Umbilical cord (tissue), 2 donors: ENCODE results near the gene TOMM40L. TPM values are rescaled to one million over a fixed set of nuclear protein-coding genes. Genes with fewer than 3 reads are reported as not detected.

Source experiments
- DNase-seq: peaks from one replicate; pipeline ENCODE4 v3.0.0-alpha.2; 2015; ENCODE audit warnings: low spot score
- total RNA-seq: library from RNA; depleted of rRNA; stranded (reverse); fragments of >200 nt; gene quantifications from one replicate; pipeline ENCODE4 v1.2.3, GENCODE V29; 2014; ENCODE audit warnings: low replicate concordance; ENCODE audit not compliant: insufficient read depth

The TOMM40L gene
- total RNA-seq, 1 donor from 2014 or later, result 7.5 TPM

DNA sequence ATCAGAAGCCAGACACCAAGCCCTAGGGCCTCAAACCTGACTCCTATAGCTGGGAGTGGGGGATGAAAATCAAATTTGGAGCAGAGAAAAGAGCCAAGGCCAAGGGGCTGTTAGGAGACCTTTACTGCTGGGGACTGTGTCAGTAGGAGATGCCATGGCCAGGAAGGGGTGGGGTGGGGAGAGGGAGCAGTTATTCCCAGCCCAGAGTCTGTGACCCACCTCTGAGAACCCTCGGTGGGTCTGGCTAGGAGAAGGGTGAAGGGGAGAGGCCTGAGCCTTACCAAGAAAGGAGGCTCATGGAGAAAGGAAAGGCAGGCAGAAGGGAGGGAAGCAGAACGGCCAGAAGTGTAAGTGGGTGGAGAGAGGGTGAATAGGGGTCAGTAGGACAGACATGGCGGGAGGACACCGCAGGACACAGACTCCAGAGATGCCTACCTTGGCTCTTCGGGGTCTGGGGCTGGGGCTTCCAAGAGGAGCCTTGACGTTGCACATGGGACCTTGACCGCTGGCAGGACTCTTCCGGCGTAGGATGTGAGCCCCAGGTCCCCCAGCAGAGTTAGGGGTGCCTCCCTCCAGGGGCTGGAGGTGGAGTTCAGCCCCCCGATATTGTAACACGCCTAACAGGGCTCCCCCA lies 28.2 kb upstream of the TOMM40L start:
- peak; percentile 25 for DNase-seq

DNA sequence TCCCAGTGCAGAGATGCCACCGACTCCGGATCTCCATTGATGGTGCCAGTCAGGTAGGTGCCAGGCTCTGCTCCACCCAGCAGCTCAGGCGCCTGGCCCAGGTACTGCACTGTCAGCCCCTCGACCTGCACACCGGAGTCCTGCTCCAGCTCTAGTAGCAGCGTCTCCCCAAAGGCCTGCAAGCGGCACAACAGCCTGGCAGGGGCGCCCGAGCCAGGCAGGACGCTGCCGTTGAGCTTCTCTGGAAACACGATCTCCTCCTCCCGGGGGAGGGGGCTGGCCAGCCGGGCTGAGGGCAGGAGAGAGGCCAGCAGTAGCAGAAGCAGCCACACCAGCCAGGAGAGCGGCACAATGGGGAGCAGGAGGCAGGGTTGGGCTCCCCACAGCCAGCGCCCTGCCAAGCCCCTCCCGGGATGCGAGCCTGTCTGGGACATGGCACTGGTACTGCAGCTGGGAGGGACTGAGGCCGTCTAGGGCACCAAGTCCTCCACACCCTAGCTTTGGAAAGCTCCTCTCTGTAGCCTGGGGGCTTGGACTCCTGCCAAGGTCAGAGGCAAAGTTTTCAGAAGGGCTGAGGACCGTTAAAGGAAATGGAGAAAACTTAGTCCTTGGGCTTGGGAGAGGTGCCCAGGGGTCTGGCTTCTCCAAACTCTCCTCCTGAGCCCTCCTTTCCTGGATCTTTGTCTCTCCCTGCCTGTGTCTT lies 27.5 kb upstream of the TOMM40L start:
- peak; percentile 75 for DNase-seq

DNA sequence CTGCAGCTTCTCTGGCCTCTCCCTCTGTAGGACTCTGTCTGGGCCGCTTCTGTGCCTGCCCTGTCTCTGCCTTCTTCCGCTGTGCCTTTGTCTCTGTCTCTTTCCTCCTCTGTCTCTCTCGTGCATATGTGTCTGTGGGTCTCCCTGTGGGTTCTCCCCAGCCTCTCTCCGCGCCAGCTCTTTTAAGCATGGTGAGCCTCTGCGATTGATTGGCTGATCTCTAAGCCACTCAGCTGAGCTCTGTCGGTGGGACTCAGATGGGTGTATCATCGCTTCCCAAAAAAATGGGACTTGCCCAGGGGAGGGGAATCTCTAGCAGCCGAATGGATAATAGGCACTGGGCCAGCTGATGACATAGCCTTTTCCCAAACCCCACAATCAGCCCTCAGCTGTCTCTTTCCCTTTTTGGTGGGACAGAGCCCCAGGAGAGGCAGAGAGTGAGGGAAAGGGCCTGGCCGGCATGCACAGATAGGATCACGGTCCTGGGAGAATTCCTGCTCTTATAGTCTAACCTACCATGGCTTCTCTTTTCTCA lies 26.9 kb upstream of the TOMM40L start, which contains the start of gene ADAMTS4:
TSS of gene ADAMTS4 (minus strand) at position 158 of the 535 bp plus-strand sequence. CDS start 427 bp downstream, outside the sequence.
- DNase-seq, result peak; percentile 95

DNA sequence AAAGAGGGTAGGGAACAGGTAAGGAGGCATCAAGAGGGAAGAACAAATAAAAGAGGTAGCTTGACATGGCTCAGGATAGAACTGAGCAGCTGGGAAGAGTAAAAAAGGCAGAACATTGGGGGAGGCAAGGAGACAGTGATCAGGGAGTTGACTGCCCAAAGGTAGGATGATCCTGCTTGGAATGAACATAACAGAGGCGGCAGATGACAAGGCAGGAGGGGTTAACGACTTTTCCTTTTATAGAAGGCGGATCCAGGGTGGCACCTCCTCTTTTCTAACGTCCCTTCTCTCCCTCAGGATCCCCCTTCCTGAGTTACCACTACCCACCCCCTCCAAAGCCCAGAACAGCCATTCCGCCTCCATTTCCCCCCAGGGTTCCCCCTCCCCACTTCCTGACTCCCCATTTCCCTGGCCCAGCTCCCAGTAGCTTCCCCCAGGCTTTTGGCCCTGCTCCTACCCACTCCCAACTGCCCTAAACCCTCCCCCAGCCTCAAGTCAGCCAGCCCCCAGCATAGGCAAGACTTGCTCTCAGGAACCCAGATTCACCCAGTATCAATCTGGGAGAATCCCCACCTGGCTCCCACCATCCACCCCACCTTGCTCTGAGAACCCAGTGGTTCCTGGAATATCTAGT lies 26.2 kb upstream of the TOMM40L start:
- DNase-seq, result no peak

DNA sequence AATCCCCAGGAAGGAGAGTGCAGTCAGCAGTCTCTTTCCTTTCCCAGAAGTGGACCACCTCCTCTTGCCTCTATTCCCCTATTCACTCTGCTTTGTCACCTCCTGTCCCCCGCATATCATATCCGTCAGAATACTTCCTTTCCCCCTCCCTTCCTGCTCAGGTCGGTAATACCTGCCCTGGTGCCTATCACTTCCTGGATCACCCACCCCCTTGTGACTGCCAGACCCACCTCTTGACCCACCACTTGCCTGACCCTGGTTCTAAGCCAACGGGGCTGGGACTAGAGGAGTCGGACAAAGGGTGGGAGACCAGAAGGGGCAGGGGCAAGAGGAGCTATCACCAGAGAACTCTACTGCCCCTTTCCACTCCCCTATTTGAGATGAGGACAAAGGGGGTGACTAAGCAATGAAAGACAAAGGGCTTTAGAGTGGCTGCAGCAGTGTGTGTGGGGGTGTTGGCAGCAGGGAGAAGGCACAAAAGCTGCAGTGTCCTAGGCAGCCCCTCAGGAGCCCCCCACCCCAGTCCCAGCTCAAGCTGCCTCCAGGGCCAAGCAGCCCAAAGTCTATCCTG lies 25.4 kb upstream of the TOMM40L start:
- no peak for DNase-seq

DNA sequence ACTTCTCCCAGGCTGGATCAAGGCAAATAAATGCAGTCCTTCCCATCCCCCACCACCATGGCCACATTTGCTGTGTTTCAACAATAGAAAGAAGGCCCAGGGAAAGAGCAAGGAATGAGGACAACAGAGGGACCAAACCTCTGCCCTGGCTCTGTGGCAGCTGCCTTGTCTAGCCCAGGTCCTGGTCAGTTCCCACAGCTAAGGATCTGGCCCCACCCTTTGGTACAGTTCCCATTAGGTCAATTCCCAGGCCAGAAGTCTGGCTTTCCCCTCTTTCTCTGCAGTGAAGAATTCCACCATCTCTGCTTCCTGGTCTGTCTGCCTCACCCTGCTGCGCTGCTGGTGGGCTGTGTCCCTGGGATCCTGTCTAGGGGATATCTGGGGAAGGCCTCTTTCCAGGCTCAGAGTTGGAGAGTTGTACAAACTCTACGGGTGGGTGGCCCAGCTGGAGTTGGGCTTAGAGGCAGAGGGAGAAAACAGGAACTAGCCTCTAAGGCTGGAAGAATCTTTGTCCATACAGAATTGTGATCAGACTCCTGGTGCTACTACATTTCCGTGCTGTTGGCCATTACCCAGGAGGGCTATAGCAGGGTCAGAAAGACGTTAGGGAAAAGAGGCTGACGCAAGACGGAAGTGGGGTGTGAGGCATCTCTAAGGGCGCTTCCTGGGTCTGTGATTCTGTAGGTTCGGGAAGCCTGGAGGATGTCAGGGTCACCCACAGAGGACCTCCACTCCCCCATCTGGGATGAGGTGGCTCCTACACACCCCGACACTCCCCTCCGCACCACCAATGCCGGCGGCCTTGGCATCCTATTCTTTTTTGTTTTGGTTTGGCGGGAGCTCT lies 24.6 kb upstream of the TOMM40L start:
- DNase-seq, result peak; percentile 68

DNA sequence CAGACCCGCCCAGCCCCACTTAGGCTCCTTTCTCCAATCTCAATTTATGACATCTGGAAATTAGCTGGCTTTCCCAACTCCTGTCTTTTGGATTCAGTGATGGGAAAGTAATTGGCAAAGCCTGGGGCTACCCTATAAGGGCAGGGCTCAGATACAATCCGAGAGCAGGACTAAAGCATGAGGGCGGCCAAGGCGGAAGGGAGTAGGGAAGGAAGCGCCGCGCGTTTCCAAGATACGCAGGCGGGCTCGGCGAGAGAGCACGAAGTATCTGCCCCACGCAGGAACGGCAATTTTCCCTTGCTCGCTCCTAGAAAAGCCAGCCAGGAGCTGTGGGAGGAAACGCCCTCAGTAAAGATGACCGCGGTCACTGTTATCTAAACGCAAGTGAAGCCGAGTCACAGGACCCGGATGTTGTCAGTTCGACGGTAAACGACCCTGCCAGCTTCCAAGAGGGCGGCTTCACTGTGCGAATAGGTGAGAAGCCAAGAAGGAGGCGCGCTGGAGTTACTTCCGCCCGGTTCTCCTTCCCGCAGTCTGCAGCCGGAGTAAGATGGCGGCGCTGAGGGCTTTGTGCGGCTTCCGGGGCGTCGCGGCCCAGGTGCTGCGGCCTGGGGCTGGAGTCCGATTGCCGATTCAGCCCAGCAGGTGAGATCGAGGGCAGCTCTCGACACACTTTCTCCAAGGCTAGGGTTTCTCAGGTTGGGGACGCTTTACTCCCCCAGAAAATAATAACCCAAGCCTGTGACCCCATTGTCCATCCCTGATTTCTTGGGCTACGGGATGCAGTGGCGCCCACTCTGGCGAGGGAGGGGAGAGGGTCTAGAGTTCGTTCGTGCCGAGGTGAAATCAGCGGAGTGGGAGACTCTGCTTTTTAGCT lies 23.8 kb upstream of the TOMM40L start, which contains the start of gene NDUFS2:
TSS of gene NDUFS2 (plus strand) at position 532 of the 877 bp plus-strand sequence. CDS start at position 551, 19 bp downstream.
- peak; percentile 100 for DNase-seq

DNA sequence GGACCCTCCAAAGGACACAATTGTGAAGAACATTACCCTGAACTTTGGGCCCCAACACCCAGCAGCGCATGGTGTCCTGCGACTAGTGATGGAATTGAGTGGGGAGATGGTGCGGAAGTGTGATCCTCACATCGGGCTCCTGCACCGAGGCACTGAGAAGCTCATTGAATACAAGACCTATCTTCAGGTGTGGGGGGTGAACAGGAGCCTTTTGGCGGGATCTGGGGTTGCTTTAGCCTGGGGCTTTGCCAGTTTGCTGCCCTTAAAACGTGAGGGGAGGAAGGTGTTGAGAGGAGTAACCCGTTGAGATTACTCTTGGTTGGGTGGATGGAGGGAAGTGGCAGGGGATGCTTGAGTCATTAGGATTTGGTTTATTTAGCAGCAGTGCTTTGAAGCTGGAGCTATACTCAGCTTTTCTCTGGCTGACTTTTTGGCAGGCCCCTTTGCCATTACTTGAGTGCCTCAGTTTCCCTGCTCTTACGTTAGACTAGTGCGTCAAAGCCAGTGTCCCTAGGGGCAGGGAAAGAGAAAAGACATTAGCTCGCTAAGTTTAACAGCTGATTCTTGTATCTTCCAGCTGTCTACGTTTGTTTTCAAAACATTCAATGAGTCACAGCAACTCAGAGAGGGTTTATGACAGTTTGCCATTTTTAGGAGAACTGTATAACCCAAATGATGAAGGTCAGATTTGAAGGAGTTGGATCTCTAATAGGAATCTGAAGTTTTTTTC lies 19.3 kb upstream of the TOMM40L start:
- DNase-seq, result no peak

DNA sequence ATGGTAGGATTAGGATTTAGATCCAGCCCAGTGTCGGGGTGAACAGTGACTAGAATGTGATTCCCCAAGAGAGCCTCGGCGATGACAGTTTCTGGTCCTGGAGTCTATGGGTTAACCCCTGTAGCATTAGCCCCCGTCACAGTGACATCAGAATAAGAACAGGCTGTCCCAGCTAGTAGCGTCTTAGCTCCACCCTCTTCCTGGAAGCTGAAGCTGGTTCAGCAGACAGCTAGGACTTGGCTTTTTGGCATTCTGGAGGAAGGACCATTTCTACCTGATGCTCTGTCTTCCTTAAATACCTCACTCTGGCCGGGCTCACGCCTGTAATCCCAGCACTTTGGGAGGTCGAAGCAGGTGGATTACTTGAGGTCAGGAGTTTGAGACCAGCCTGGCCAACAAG lies 18.7 kb upstream of the TOMM40L start:
- DNase-seq, result no peak

DNA sequence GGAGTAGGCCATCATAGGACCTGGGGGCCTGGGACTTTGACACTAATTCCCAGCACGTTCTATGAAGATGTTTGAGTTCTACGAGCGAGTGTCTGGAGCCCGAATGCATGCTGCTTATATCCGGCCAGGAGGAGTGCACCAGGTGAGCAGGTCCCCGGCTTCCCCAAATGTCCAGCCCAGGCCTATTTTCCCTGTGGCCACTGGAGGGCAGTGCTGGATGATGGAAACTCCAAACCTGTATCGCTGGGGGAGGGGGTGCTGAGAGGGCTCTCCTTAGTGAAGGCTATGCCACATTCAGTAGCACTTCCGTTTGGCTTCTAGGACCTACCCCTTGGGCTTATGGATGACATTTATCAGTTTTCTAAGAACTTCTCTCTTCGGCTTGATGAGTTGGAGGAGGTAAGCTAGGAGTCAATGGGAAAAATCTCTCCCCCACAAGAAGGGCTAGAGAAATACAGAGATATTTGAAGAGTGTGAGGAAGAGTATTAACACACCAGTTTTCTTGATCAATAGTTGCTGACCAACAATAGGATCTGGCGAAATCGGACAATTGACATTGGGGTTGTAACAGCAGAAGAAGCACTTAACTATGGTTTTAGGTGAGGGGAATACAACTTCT lies 16.0 kb upstream of the TOMM40L start:
- DNase-seq, result peak; percentile 69

DNA sequence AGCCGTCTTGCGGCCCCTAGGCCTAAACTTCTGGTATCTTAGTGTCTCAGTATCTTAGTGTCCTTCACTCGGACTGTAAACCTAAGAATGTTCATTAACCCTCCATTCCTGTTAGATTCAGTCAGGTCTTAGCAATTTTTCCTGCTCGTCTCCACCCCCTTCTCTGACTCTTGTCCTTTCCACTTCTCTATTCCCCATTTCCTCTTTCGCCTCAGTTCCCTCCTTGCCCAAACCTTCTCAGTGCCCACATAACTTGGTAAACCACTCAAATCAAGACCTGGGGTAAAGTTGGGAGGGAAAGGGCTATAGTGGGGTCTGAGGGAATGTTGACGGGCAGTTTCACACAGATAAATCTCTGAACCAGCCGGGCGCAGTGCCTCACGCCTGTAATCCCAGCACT lies 11.5 kb upstream of the TOMM40L start:
- no peak for DNase-seq

DNA sequence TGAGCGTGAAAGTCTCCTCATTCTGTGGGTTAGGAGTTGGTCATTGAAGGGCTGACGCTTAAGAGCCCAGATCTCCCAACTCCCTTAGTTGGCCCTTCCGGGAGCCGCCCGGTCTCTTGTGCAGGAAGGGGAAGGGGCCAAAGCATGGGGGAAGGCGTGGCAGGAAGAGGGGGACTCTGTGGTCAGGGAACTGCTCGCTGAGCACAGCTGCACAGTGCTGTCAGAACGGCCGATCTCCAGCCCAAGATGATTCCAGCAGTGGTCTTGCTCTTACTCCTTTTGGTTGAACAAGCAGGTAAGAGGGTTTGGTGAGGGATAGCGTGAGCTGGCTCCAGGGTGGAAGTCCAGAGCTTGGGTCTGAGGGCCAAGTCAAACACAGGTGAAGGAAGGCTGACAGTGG lies 10.8 kb upstream of the TOMM40L start, which contains the start of gene FCER1G:
TSS of gene FCER1G (plus strand) at position 220 of the 400 bp plus-strand sequence. CDS start at position 247, 27 bp downstream.
- DNase-seq, result peak; percentile 30

DNA sequence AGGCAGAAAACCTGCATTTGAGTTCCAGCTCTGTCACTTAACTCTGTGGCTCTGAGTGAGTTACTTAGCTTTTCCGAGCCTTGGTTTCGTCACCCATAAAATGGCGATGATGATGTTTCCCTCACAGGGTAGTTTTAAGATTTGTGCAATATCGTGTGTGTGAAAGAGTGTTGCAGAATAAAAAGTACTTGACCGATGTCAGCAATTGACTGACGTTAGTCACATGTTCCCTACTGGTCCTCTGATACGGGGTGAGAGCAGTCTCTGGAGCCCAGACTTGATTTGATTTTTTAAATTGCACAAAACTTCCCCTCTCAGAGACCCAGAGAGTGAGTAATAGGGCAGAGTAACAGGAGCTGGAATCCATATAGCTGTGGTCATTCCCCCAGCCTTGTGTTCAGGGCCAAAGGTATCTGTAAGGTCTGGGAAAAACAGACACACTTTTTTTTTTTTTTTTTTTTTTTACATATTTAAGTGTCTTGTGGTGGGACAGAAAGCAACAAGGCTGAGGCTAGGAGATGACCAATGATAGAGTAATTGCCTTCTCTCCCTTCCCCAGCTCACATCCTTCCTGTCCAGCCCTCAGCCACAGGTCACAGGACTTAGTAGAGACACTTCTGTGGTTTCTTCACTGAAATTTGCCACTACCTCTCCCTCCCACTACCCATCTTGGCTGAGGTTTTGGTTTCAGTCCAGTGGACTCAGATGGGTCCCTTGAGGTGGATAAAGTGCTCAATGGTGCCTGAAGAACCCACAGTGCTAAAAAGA lies 8.7 kb upstream of the TOMM40L start:
- DNase-seq, result peak; percentile 19

DNA sequence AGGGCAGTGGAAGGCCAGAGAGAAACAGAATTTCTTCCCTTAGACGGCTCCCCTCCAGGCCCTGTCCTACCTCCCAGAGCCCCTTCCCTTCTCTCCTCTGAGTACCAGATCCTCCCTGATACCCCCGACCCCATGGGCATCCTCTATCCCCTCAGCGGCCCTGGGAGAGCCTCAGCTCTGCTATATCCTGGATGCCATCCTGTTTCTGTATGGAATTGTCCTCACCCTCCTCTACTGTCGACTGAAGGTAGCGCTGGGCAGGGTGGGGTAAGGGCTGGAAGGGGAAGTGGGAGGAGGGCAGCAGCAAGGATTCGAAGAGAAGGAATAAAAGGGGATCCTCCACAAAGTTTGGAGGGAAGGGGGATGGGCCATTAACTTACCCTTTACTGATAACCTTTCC lies 8.0 kb upstream of the TOMM40L start:
- no peak for DNase-seq

DNA sequence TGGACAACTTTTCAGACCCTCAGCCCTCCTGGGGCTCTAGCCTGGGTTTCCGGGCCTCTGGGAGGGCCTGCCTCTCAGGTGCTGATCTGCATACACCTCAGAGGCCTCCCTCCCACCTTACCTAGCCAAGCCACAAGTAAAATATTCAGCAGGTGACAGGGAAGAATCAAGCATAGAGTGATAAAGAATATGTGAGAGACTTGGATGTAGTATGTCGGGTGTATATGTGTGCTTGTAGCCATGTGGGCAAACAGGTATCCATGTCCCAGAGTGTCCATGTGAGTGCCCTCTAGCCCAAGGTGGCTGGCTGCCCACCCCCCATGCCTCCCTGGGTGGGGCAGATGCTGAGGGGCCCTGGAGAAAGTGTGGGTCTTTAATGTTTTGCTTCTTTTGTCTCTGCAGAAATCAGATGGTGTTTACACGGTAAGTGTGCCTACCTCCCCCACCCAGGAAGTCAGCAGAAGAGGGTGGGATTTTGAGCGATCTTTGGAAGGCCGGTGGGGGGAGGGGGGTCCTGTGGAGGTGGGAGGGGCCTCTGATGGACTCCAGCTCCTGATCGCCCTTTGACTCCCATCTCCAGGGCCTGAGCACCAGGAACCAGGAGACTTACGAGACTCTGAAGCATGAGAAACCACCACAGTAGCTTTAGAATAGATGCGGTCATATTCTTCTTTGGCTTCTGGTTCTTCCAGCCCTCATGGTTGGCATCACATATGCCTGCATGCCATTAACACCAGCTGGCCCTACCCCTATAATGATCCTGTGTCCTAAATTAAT lies 7.4 kb upstream of the TOMM40L start:
- DNase-seq, result no peak

DNA sequence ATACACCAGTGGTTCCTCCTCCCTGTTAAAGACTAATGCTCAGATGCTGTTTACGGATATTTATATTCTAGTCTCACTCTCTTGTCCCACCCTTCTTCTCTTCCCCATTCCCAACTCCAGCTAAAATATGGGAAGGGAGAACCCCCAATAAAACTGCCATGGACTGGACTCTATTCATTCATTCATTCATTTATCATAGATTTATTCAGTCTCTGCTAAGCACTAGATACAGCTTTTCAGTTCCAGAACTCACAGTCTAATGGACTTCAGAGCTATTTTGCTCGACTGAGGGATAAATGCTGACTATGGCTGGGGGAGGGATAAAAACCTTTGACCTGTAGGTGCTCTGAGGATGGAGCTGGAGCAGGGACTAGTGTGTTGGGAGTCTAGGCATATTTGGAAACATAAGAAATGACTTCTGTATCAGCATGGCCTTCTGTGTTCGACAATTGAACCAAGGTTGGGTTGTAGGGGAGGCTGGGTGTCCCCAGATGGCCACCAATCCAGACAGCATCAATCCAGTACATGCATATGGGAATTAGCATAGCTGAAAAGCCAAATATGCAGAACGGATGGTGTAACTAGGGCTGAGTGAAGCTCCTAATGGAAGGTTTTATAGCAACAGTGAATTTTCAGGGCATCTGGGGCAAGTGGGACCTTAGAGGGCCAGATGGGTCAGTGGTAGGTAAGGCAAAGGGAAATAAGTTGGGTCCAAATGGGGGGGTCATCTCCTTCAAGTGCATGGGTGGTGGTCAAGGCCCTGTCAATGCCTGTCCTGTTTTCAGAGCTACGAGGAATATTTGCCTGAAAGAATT lies 6.6 kb upstream of the TOMM40L start:
- no peak for DNase-seq
